Mucosa of rectum (tissue), 2 donors: ENCODE results near the gene PAM16.

Experiments used
- H3K27ac ChIP-seq, 2 donors: one replicate each; pipeline ENCODE4 v1.7.0; 2013; ENCODE audit warnings: inconsistent platforms in 2 of 2, low read depth in 2 of 2, low read length in 2 of 2
- H3K27me3 ChIP-seq, 2 donors: one replicate each; pipeline ENCODE4 v1.7.0; 2013; ENCODE audit warnings: low read length in 2 of 2; ENCODE audit not compliant: control insufficient read depth in 2 of 2, insufficient read depth in 2 of 2
- H3K36me3 ChIP-seq, 2 donors: one replicate each; pipeline ENCODE4 v1.7.0; 2013; ENCODE audit warnings: low read length in 2 of 2; ENCODE audit not compliant: control insufficient read depth in 2 of 2, insufficient read depth in 2 of 2
- H3K4me1 ChIP-seq, 2 donors: one replicate each; pipeline ENCODE4 v1.7.0; 2013; ENCODE audit warnings: low read length in 2 of 2, mild to moderate bottlenecking in 1 of 2; ENCODE audit not compliant: control insufficient read depth in 2 of 2, insufficient read depth in 2 of 2
- H3K4me3 ChIP-seq, 2 donors: one replicate each; pipeline ENCODE4 v1.7.0; 2013; ENCODE audit warnings: low read length in 2 of 2
- H3K9ac ChIP-seq, 2 donors: one replicate each; pipeline ENCODE4 v1.7.0; 2013; ENCODE audit warnings: low read length in 2 of 2, low read depth in 1 of 2, mild to moderate bottlenecking in 1 of 2
- H3K9me3 ChIP-seq, 2 donors: one replicate each; pipeline ENCODE4 v1.7.0; 2013; ENCODE audit warnings: low read length in 2 of 2; ENCODE audit not compliant: control insufficient read depth in 2 of 2
- donor health status: healthy.
- donor health status: Normal muscosa, but diverticular disease.

PAM16 gene

GRCh38 chr16:4324492-4325252, 26.4 kb downstream of the PAM16 start:
- Histone ChIP-seq H3K4me1 (peaks cover 7 to 19% of the 10 kb centered on the region in 2 donors), H3K36me3 (no peaks in the 10 kb centered on the region), H3K9me3 (no peaks in the 10 kb centered on the region), H3K27ac (peak overlapping the region in 1 of 2 donors; percentile 65), H3K27me3 (peaks cover 0 to 4% of the 10 kb centered on the region in 2 donors), H3K9ac (no peak overlapping the region), H3K4me3 (no peak overlapping the region)

DNA sequence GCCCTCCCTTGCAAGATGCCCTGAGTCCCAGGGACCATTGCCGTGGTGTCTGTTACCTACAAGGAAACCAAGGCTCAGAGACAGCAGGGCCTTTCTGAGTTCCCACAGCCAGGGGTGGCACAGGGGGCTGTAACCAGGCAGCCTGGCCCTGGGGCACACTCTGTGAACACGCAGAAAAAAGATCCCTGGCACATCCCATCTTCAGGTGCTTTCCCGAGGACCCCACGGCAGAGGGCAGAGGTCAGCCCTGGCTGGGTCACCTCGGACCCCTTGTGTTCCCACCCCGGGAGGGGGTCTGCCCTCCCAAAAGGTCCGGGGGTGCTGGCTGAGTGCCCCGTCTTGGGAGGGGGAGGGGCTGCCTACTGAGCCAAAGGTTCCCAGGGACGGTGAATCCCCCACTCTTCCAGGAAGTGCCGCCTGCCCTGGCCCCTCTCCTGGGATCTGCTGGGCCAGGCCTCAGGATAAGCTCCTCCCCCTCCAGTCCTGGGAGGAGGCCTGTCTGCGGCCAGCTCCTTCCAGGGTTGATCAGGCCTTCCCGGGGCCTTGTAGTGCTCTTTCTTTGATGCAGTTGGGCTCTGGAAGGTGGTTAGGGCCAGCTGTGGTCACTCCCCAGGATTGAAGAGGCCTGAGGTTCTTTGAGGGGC, 27.2 kb downstream of the PAM16 start:
- peaks cover 11 to 26% of the 10 kb centered on the region in 2 donors for H3K4me1 ChIP-seq

GRCh38 chr16:4323071-4323844, 27.9 kb downstream of the PAM16 start:
- Histone ChIP-seq H3K9me3 (no peaks in the 10 kb centered on the region), H3K27ac (peak overlapping the region in 1 of 2 donors; percentile 65), H3K36me3 (no peaks in the 10 kb centered on the region), H3K4me1 (peaks cover 5 to 22% of the 10 kb centered on the region in 2 donors), H3K9ac (no peak overlapping the region), H3K4me3 (no peak overlapping the region), H3K27me3 (peaks cover 3 to 4% of the 10 kb centered on the region in 2 donors)

More for the DNA sequence above, 27.2 kb downstream of the PAM16 start:
- Histone ChIP-seq H3K27ac (peak overlapping the region in 1 of 2 donors; percentile 65), H3K9ac (no peak overlapping the region), H3K27me3 (peaks cover 3 to 4% of the 10 kb centered on the region in 2 donors), H3K36me3 (no peaks in the 10 kb centered on the region), H3K9me3 (no peaks in the 10 kb centered on the region), H3K4me3 (no peak overlapping the region)

DNA sequence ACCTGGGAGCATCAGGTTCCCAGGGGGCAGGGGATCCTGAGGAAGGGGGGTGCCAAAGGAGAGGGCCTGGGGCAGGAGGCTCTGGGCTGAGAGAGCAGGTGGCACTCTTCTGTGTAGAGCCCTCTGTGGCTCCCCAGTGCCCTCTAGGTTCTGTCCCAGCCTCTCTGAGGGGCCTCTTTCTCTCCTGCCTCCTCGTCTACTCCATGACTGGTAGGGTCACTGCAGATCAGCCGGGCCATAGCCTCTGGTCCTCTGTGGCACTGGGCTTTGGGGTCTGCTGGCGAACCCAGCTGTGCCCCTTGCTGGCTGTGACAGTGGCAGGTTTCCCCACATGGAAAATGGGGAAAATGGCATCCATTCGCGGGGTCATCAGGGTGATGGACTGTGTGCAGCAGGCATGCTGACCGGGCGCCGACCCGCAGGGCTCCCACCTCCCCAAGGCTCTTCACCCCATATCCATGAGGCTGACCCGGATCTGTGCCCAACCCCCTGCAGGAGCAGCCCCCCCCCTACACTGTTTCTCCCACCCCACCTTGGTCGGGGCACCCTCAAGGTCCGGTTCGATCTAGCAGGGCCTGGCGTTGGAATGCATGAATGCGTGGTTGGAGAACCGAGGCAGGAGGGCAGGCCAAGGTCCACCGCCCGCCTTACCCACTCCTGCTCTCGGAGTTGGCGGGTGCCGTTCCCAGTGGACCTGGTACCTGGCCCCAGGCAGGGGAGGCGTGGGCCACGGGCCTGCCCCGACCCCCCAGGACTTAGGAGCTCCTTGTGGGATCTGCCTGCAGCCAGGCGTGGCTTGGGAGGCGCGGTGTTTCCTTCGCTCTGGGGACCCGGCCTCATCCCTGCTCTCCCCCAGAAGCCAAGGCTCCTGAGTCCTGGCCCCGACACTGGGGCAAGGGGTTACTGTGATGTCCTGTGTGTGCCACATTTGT, 28.7 kb downstream of the PAM16 start:
- Histone ChIP-seq H3K27ac (no peak overlapping the region), H3K9ac (no peak overlapping the region), H3K27me3 (peaks cover 3 to 4% of the 10 kb centered on the region in 2 donors), H3K4me3 (no peak overlapping the region), H3K4me1 (peaks cover 6 to 22% of the 10 kb centered on the region in 2 donors), H3K9me3 (no peaks in the 10 kb centered on the region), H3K36me3 (no peaks in the 10 kb centered on the region)

GRCh38 chr16:4321286-4322120, 29.6 kb downstream of the PAM16 start:
- Histone ChIP-seq H3K27ac (no peak overlapping the region), H3K9ac (no peak overlapping the region), H3K9me3 (no peaks in the 10 kb centered on the region), H3K27me3 (peaks cover 0 to 3% of the 10 kb centered on the region in 2 donors), H3K4me1 (peaks cover 8 to 20% of the 10 kb centered on the region in 2 donors), H3K4me3 (no peak overlapping the region), H3K36me3 (no peaks in the 10 kb centered on the region)

- H3K4me3 ChIP-seq: no peak overlapping the region
These were observed 30.5 kb downstream of the PAM16 start for GRCh38 chr16:4320571-4321137.

GRCh38 chr16:4319454-4320421, 31.4 kb downstream of the PAM16 start:
- Histone ChIP-seq H3K9ac (no peak overlapping the region), H3K9me3 (no peaks in the 10 kb centered on the region), H3K4me3 (no peak overlapping the region), H3K36me3 (no peaks in the 10 kb centered on the region), H3K4me1 (peaks cover 11 to 23% of the 10 kb centered on the region in 2 donors), H3K27me3 (peaks cover under 1 to 8% of the 10 kb centered on the region in 2 donors), H3K27ac (peak overlapping the region in 1 of 2 donors; percentile 7)

More at GRCh38 chr16:4320571-4321137, 30.5 kb downstream of the PAM16 start:
- Histone ChIP-seq H3K9me3 (no peaks in the 10 kb centered on the region), H3K4me1 (peaks cover 8 to 20% of the 10 kb centered on the region in 2 donors), H3K9ac (no peak overlapping the region), H3K27me3 (peaks cover 0 to 3% of the 10 kb centered on the region in 2 donors), H3K27ac (no peak overlapping the region), H3K36me3 (no peaks in the 10 kb centered on the region)

GRCh38 chr16:4318967-4319366, 32.2 kb downstream of the PAM16 start:
- no peak overlapping the region for H3K9ac ChIP-seq
- no peak overlapping the region for H3K4me3 ChIP-seq

More at GRCh38 chr16:4318967-4319366, 32.2 kb downstream of the PAM16 start:
- no peaks in the 10 kb centered on the region for H3K9me3 ChIP-seq
- peaks cover 11 to 21% of the 10 kb centered on the region in 2 donors for H3K4me1 ChIP-seq
- H3K27ac ChIP-seq: peak overlapping the region in 1 of 2 donors; percentile 11
- no peaks in the 10 kb centered on the region for H3K36me3 ChIP-seq
- peaks cover 7 to 16% of the 10 kb centered on the region in 2 donors for H3K27me3 ChIP-seq
